HG03039 (cell line): ENCODE results near the gene RELT.

Experiments
- ATAC-seq: cut with Tn5 transposase; IDR thresholded peaks from one replicate; pipeline ENCODE4 v1.9.1; 2021; ENCODE audit warnings: mild to moderate bottlenecking, moderate library complexity; ENCODE audit not compliant: unreplicated experiment

RELT gene

DNA sequence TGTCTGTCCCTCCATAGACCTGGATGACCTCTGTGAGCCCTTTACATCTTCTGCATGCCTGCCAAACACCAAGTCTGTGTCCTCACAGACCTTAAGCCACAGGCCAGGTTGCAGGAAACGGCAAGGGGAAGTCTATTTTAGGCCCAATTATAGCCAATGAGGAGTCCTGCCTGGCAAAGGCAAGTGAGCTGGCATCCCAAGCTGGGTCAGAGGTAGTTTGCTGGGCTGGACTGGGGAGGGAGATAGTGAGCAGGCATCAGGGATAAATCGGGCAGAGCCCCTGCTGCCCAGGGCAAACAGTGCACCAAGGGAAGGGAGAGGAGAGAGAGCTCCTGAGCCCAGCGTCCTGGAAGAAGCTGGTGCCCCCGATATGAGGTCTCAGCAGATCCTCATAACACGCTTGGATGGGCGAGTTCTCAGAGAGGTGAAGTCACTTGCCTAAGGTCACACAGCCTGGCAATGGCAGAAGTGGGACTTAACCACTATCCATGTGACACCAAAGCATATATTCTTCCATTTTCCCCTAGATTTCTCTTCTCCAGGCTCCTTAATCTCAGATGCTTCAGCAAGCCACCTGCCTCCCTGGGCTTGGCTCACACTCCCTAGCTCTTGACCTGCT, 3.7 kb upstream of the RELT start:
- no peak for ATAC-seq

DNA sequence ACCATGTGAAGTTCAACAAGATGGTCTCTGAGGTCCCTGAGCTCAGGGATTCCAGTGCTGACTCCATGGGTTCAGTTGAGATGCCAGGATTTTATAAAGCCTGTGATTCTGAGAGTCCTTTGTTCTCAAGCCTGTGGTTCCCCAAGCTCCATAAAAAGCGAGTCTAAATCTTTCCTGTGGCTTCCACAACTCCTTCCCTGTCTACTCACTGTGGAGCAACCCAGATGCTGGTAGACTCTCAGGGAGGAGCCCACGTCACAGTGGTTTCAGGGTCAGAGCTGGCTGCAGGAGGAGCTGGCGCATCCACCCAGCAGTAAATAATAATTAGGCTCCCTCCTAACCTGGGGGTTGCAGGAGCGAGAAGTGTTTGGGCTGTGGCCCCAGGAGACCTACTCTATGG, 2.0 kb upstream of the RELT start:
- ATAC-seq: no peak

GRCh38 chr11:73375830-73376159, 404 bp upstream of the RELT start:
- no peak for ATAC-seq

DNA sequence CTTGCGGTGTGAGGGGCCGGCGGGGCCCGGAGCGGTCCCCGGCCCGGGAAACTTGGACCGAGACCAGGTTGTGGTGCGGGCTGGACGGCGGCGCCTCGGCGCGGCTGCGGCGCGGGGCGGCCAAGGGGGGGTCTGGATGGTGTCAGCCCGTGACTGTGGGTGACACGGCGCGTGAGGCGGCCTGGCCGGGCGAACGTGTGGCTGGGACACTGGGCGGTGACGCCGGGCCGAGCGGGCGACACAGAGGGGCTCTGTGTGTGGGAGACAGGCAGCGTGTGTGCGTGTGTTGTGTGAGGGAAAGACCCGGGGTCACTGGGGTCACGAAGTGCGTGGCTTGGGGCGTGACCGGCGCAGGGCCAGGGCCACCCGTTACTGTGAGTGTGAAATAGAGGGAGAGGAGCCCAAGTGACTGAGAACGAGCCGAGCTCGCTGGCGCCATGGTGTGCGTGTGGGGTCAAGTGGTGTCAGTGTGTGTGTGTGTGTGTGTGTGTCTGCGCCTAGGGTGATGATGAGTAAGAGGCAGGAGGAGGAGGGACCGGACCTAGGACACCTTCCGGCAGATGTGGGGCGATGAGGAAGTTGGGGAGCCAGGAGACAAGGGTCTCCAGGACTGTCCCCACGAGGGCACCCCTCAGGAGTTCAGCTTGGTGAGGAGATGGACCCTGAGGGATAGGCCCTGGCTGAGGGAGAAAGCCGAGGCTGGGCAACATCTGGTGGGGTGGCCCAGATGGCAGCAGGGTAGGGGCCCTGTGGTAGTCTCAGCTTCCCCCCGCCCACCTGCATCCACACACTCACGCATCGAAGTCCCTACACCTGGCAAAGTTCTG, 817 bp downstream of the RELT start:
- ATAC-seq: peak; percentile 7

- no peak for ATAC-seq
These were observed 3.1 kb downstream of the RELT start for GRCh38 chr11:73379189-73379880.

GRCh38 chr11:73380331-73380730, 4.1 kb downstream of the RELT start:
- ATAC-seq: no peak

GRCh38 chr11:73380897-73381410, 4.8 kb downstream of the RELT start:
- ATAC-seq: no peak

DNA sequence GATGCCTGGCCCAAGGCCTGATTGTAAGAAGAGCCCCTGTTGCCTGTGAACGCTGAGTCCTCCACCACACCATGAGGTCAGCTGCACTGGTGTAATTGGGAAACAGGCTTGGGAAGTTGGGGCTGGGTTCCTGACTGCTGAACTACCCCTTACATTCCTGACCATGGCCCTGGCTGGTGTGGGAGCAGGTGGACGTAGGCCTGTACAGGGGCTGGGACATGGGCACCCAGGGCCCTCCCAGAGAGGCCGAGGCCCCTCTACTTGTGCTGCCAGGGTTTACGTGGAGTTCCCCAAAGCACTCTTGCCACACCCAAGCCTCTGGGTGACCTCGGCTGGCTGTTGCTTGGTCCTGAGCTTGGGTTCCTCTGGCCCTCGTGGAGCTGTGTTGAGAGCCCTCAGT, 5.4 kb downstream of the RELT start:
- ATAC-seq: no peak

GRCh38 chr11:73382183-73382582, 6.0 kb downstream of the RELT start:
- no peak for ATAC-seq

DNA sequence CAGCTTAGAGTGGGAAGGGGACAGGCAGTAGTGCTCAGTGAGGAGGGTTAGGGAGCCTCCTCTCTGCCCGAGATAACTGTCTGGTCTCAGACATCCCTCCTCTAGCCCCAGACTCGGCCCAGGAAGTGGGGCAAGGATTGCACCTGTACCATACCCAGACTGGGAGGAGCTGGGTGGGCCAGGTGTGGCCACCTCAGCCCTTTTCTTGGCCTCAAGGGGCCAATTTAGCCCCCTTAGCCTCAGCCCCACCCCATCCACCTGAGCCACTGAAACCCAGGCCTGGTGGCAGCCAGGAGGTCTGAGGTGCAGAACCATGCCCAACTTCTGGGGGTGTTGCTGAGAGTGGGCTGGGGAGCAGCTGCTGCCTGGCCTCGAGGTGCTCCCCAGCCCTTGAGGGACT, 6.5 kb downstream of the RELT start:
- ATAC-seq: no peak

- ATAC-seq: no peak
These were observed 7.3 kb downstream of the RELT start for GRCh38 chr11:73383249-73384124.

DNA sequence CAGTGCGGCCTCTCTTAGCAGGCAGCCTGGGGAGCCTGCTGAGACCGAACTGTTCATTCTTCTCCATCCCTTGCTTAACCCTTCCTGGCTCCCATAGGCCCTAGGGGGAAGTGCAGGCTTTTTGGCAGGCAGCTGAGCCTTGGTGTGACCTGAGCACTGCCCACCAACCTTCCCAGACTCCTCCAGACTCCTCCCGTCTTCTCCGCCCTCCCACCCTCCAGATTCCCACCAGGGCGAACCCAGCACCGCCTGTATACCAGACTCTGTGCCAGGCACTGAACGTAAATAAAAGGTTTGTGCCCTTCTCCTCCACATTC, 7.9 kb downstream of the RELT start:
- no peak for ATAC-seq

- ATAC-seq: no peak
These were observed 8.3 kb downstream of the RELT start for GRCh38 chr11:73384531-73384871.

- ATAC-seq: peak; percentile 39
These were observed 8.9 kb downstream of the RELT start for GRCh38 chr11:73384872-73385689.

DNA sequence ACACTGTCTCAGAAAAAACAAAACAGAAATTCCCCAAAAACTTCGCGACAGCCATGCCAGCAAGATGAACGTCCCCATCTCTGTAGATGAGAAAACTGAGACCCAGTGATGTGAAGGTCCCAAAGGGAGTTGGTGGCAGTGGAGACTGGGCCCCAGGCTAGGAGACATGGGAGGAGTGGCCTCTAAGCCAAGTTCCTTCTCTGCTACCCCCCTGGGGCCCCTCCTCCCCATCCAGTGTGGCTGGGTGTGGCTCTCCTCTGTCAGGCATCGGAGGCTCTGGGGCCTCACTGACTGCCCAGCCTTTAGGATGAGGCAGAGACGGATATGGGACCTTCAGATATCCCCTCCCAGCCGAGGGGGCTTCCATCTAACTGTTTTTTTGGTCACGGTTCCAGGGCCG, 9.8 kb downstream of the RELT start:
- no peak for ATAC-seq

DNA sequence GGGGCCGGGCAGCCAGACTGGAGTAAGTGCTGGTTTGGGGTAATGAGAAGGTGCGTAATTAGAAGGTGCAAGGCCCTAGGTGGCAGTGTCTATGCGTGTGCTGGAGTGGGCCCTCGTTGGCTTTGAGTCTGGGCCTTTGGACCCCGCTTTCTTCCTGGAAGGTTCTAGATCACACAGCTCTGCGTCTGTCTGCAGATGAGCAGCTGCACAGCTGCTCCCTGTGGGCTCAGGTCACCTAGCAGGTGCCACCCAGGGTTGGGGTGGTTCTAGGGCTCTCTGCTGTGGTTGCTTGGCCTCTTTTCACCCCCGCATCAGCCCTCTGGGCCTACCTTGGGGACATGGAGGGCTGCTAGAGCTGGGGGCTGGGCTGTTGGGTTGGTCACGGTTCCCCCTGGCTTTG, 10.3 kb downstream of the RELT start:
- ATAC-seq: no peak

DNA sequence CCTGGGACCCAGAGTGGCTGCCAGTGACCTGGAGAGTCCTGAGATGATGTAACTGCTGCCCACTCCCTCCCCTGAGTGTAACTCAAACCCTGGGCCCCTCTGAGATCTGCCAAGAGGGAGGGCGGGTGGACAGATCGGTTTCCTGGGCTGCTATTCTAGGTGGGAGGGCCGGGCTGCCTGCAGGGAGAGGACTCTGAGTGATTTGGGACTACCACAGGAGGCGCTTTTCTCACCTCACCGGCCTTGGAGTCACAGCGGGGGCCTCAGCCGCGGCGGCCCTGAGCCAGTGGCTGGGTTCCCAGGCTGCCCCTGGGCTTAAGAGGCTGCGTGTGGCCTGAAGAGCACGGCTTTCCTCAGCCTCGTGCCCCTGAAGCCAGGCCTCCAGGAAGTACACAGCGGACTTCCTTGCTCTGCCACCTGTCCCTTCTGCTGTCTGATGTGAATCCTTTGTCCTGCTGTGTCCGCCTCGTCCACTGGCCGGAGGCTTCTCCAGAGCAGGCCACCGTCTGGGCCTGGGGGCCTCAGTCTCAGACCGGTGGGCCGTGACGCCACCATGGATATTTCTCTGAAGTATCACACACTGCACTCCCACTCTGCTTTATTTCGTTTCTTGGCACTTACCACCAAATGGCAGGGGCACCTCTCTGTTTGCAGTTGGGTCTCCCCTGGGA, 11.5 kb downstream of the RELT start:
- ATAC-seq: no peak

DNA sequence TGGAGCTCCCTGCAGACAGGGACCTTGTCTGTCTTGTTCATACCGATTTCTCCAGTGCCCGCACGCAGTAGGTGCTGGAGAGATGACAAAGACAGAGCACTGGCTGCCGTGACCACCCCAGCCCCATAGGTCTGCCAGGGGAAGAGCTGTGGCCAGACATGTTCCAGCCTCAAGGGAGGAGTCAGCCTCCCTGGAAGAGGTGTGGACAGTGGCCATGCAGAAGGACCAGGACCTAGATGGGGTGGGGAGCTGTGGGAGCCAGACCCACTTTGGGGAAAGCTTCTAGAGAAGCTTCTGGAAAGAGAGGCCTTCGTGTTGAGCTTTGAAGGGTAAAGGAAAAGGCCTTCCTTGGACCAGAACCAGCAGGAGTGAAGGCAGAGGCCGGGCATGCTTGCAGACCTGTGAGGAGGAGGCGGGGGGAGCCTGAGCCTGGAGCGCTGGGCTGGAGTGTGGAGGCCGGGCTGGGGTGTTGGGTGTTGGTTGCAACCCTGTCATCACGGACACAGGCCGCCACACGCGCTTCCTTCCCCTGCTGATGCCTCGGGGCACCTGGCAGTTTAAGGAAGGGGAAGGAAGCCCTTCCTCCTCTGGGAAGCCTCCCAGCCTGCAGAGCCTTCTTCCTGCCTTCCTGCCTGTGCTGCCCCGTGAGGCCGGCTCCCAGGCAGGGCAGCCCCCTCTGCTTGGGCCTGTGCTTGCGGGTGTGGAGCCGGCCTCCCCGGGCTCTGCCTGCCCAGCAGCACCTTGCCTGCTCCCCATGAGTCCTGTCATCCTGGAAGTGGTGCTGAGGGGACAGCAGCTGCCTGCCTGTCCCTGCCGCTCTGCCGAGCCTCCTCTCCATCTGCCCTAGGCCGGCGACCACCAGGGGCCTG, 12.3 kb downstream of the RELT start:
- ATAC-seq: no peak

DNA sequence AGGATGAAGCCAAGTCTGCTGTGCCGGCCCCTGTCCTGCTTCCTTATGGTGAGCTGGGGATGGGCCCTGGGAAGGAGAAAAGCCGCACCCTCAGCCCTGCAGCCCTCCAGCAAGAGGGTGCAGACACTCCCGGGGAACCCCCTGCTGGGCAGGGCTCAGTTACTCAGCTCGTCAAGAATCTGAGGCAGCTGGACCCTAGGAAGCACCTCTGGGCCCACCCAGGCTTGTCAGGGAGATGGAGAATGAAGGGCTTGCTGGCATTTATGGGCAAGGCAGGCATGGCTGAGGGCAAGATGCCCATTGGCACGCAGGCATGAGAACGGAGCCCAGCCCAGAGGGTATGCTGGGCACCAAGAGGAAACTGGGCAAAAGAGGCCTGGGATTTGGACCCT, 12.9 kb downstream of the RELT start:
- no peak for ATAC-seq
